ENCODE results near the gene NID2.

DNA sequence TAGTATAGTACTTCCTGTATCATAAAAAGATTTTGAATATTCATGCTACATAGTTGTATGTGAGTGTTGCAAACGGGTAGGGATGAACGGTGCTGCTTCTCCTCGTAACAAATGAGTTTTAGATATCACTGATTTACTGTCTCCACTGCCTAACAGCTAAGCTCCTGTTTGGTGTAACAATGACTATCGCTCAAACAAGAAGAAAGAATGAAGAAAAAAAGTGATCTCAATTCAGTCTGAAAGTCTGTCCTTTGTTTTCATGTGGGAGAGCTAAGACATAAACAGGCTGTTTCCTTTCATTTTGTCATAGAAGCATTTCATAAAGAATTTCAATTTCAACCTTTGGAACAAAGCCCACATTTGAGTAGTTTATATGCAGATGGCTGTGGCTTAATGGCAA is 105.6 kb downstream of the NID2 start:
- TF ChIP-seq POLR2A (IDR thresholded peaks at IDR 0.05; ENCODE audit: low read depth, low read length) = no peak
- no peak for TF ChIP-seq TAF1 (IDR thresholded peaks at IDR 0.05; ENCODE audit: borderline replicate concordance, low read depth, low read length)
- TF ChIP-seq POLR2AphosphoS5 (IDR thresholded peaks at IDR 0.05; ENCODE audit: low read depth, low read length) = no peak

All from GM12892 (cell line).